Fibroblast of lung (primary cell): Measurements from ENCODE around the gene RYR2. TPM values are rescaled to one million over a fixed set of nuclear protein-coding genes. Genes with fewer than 3 reads are reported as not detected.

Experiments
- DNase-seq, 2 donors: peaks; one replicate each; pipeline versions ENCODE4 v3.0.0 to v3.0.0-alpha.2; 2010; ENCODE audit warnings: low read depth in 2 of 2
- H2AFZ ChIP-seq: 2 replicates; pipeline ENCODE4 v1.5.1; 2012; ENCODE audit warnings: low read length, control low read depth, inconsistent platforms
- H3K27ac ChIP-seq: 2 replicates; pipeline ENCODE4 v1.5.1; 2011; ENCODE audit warnings: low read length, control low read depth; ENCODE audit not compliant: insufficient read depth
- H3K27me3 ChIP-seq: 2 replicates; pipeline ENCODE4 v1.5.1; 2011; ENCODE audit warnings: mild to moderate bottlenecking, low read length; ENCODE audit not compliant: control insufficient read depth, insufficient read depth
- H3K36me3 ChIP-seq: 2 replicates; pipeline ENCODE4 v1.5.1; 2011; ENCODE audit warnings: low read length; ENCODE audit not compliant: control insufficient read depth, insufficient read depth
- H3K4me1 ChIP-seq: 2 replicates; pipeline ENCODE4 v1.5.1; 2011; ENCODE audit warnings: low read length; ENCODE audit not compliant: control insufficient read depth, insufficient read depth; ENCODE audit errors: extremely low read depth
- H3K4me2 ChIP-seq: 2 replicates; pipeline ENCODE4 v1.5.1; 2011; ENCODE audit warnings: low read length, control low read depth; ENCODE audit not compliant: insufficient read depth; ENCODE audit errors: extremely low read depth
- H3K4me3 ChIP-seq, 4 experiments: fragments of 200-600 bp in 1 of 4; sonication (generic) in 1 of 4; replicated peaks in 1 of 4; 2 replicates each; pipeline ENCODE4 v1.5.1; 2011 to 2016; ENCODE audit warnings: low read length in 4 of 4, low read depth in 3 of 4, mild to moderate bottlenecking in 3 of 4, control low read depth in 2 of 4, inconsistent platforms in 1 of 4, mixed read lengths in 1 of 4; ENCODE audit not compliant: insufficient read depth in 1 of 4; ENCODE audit errors: control extremely low read depth in 1 of 4
- H3K79me2 ChIP-seq: 2 replicates; pipeline ENCODE4 v1.5.1; 2012; ENCODE audit warnings: mild to moderate bottlenecking, low read length, inconsistent platforms; ENCODE audit not compliant: control insufficient read depth, insufficient read depth
- H3K9ac ChIP-seq: 2 replicates; pipeline ENCODE4 v1.5.1; 2011; ENCODE audit warnings: mild to moderate bottlenecking, low read length, control low read depth; ENCODE audit not compliant: insufficient read depth
- H3K9me3 ChIP-seq: 2 replicates; pipeline ENCODE4 v1.5.1; 2012; ENCODE audit warnings: low read depth, low read length; ENCODE audit not compliant: control insufficient read depth, insufficient read depth
- H4K20me1 ChIP-seq: 2 replicates; pipeline ENCODE4 v1.5.1; 2011; ENCODE audit warnings: low read length; ENCODE audit not compliant: control insufficient read depth, insufficient read depth; ENCODE audit errors: extremely low read depth
- CTCF ChIP-seq, 2 donors: IDR thresholded peaks in 1 of 2; conservative IDR thresholded peaks in 1 of 2; 1 replicate in 1 of 2; 2 replicates in 1 of 2; pipeline ENCODE4 v1.5.1; 2011 to 2012; ENCODE audit warnings: low read length in 2 of 2, control low read depth in 1 of 2, inconsistent platforms in 1 of 2, low read depth in 1 of 2, mild to moderate bottlenecking in 1 of 2
- EZH2 ChIP-seq: IDR thresholded peaks from 2 replicates; pipeline ENCODE4 v1.5.1; 2012; ENCODE audit warnings: low read length, control low read depth, mild to moderate bottlenecking; ENCODE audit errors: missing control alignments
- polyA plus RNA-seq, 2 donors: library from polyadenylated mRNA; depleted of rRNA in 1 of 2; stranded (reverse) in 1 of 2; unstranded in 1 of 2; fragments of >200 nt; gene quantifications; 2 replicates each; pipeline ENCODE4 v1.2.1, GENCODE V29; 2011 to 2012; ENCODE audit warnings: missing spikeins in 1 of 2
- total RNA-seq: library from RNA; depleted of rRNA; stranded (reverse); fragments of >200 nt; gene quantifications from 2 replicates; pipeline ENCODE4 v1.2.1, GENCODE V29; 2014

Gene RYR2
- total and polyA plus RNA-seq, 2 donors (not counting 1 experiment from before 2014, with no cell fraction given) = 0.06 to 0.17 TPM

GRCh38 chr1:237542525-237543418 lies 500.8 kb downstream of the RYR2 start:
- DNase-seq = no peak
- H3K4me2 ChIP-seq = no peak overlapping the region
- H3K4me3 ChIP-seq = no peak overlapping the region
- no peak overlapping the region for H3K27ac ChIP-seq
- no peak overlapping the region for H3K9ac ChIP-seq
- H3K27me3 ChIP-seq = no peaks in the 10 kb centered on the region
- no peaks in the 10 kb centered on the region for H3K79me2 ChIP-seq
- H3K9me3 ChIP-seq = no peaks in the 10 kb centered on the region
- TF ChIP-seq CTCF (conservative IDR thresholded peaks at IDR 0.05 in 1 of 2, IDR thresholded peaks at IDR 0.05 in 1 of 2; ENCODE audit: low read depth in 1 of 2, low read length in 2 of 2) = no peak
- no peak for TF ChIP-seq EZH2
- no peaks in the 10 kb centered on the region for H4K20me1 ChIP-seq
- no peak overlapping the region for H2AFZ ChIP-seq
- no peaks in the 10 kb centered on the region for H3K4me1 ChIP-seq
- no peaks in the 10 kb centered on the region for H3K36me3 ChIP-seq

DNA sequence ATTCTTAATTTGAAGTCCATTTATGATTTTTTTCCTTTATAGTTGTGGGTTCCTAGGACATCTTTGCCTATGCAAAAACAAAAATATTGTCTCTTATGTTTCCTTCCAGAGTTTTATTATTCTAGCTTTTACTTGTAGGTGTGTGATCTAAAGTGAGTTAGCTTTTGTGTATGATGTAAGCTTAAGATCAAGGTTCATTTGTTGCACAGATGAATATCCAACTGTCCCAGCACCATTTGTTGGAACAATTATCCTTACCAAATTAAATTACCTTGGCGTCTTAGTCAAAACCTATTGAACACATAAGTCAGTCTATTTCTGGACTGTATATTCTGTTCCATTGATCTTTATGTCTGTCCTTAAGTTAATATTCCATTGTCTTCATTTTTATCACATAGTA lies 511.1 kb downstream of the RYR2 start:
- H2AFZ ChIP-seq = no peak overlapping the region
- H3K79me2 ChIP-seq = no peaks in the 10 kb centered on the region
- no peaks in the 10 kb centered on the region for H3K4me1 ChIP-seq
- H4K20me1 ChIP-seq = no peaks in the 10 kb centered on the region
- H3K27me3 ChIP-seq = no peaks in the 10 kb centered on the region
- no peak for DNase-seq
- H3K36me3 ChIP-seq = no peaks in the 10 kb centered on the region
- H3K9ac ChIP-seq = no peak overlapping the region
- H3K4me2 ChIP-seq = no peak overlapping the region
- TF ChIP-seq CTCF (conservative IDR thresholded peaks at IDR 0.05 in 1 of 2, IDR thresholded peaks at IDR 0.05 in 1 of 2; ENCODE audit: low read depth in 1 of 2, low read length in 2 of 2) (no peak), EZH2 (no peak)
- no peak overlapping the region for H3K4me3 ChIP-seq
- H3K9me3 ChIP-seq = no peaks in the 10 kb centered on the region
- no peak overlapping the region for H3K27ac ChIP-seq

- Histone ChIP-seq H3K9me3 (no peaks in the 10 kb centered on the region), H2AFZ (no peak overlapping the region), H4K20me1 (no peaks in the 10 kb centered on the region), H3K79me2 (no peaks in the 10 kb centered on the region), H3K36me3 (no peaks in the 10 kb centered on the region), H3K9ac (no peak overlapping the region), H3K27ac (no peak overlapping the region), H3K4me1 (no peaks in the 10 kb centered on the region), H3K4me2 (no peak overlapping the region), H3K27me3 (no peaks in the 10 kb centered on the region), H3K4me3 (no peak overlapping the region)
- no peak for DNase-seq
- TF ChIP-seq CTCF (conservative IDR thresholded peaks at IDR 0.05 in 1 of 2, IDR thresholded peaks at IDR 0.05 in 1 of 2; ENCODE audit: low read depth in 1 of 2, low read length in 2 of 2) = no peak
- no peak for TF ChIP-seq EZH2
Measured at GRCh38 chr1:237556911-237557310, 514.9 kb downstream of the RYR2 start.
